C4-2B (cell line): ENCODE data around the gene SPOCD1.

Experiments used
- H3K27ac ChIP-seq: fragments of 450-650 bp; 2 replicates; pipeline ENCODE4 v1.5.1; 2017
- ZFX ChIP-seq: fragments of 450-650 bp; IDR thresholded peaks from 2 replicates; pipeline ENCODE4 v1.6.1; 2017
- TF ChIP-seq, protein P1 (sequence below): fragments of 450-650 bp; conservative IDR thresholded peaks from 2 replicates; pipeline ENCODE4 v1.5.1; 2017; ENCODE audit warnings: mild to moderate bottlenecking

SPOCD1 gene

DNA sequence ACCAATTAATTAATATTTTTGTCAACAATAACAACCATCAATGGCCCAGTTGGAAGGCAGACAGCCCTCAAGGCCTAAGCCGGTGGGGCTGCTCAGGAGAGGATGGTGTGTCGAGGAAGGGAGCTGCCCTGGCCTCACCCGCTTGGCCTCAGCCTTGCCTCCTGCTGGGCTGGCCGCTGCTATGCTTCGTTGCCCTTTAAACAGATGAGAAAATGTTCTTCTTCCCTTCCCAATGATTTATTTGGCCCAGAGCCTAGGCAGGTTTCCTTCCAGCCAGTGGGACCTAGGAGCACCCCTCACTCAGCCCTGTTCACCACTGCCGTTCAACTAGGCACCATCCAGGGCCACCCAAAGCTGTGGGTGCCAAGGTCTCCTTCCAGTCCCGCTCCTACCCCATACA, 48.6 kb downstream of the SPOCD1 start:
- no peak overlapping the region for H3K27ac ChIP-seq
- TF ChIP-seq ZFX, result no peak
- TF ChIP-seq, protein P1, sequence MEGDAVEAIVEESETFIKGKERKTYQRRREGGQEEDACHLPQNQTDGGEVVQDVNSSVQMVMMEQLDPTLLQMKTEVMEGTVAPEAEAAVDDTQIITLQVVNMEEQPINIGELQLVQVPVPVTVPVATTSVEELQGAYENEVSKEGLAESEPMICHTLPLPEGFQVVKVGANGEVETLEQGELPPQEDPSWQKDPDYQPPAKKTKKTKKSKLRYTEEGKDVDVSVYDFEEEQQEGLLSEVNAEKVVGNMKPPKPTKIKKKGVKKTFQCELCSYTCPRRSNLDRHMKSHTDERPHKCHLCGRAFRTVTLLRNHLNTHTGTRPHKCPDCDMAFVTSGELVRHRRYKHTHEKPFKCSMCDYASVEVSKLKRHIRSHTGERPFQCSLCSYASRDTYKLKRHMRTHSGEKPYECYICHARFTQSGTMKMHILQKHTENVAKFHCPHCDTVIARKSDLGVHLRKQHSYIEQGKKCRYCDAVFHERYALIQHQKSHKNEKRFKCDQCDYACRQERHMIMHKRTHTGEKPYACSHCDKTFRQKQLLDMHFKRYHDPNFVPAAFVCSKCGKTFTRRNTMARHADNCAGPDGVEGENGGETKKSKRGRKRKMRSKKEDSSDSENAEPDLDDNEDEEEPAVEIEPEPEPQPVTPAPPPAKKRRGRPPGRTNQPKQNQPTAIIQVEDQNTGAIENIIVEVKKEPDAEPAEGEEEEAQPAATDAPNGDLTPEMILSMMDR, result no peak

DNA sequence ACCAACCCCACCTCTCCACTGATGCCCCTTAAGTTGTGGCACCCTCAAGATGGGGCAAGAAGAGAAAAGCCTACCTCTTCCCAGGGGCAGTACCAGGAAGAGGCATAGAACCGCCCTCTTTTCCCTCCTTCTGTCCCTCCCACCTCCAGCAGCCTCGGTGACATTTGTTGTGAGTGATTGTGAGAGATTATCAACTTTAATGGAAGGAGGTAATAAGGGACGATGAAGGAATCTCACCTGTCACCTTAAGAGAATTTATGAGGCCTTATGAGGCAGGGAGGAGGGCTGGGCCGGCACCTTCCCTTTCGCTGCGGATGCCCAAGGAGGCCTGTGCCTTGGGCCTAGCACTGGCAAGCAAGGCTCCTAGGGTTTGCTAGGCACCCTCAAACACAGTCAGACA, 50.3 kb downstream of the SPOCD1 start:
- H3K27ac ChIP-seq, result no peak overlapping the region
- TF ChIP-seq ZFX, result no peak
- TF ChIP-seq, protein P1, result no peak

DNA sequence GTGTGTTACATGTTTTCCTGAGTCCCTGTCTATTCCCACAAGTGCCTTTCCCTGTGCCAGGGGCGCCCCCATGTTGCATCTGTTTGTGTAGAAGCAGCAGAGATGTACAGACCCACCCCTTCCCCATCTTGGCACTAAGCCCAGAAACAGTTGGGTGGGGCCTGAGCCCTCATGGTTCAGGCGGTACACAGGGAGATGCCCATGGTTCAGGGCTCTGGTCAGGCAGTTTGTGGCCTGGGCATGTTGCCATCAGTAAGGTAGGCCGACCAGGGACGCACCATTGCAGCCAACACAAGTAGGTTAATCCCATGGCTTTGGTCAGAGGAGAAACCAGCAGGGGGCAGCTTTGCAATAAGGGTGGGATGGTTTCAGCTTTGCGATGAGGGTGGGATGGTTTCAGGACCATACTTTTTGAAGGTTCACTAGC, 50.8 kb downstream of the SPOCD1 start:
- H3K27ac ChIP-seq, result no peak overlapping the region
- TF ChIP-seq ZFX, result no peak
- TF ChIP-seq, protein P1, result no peak

DNA sequence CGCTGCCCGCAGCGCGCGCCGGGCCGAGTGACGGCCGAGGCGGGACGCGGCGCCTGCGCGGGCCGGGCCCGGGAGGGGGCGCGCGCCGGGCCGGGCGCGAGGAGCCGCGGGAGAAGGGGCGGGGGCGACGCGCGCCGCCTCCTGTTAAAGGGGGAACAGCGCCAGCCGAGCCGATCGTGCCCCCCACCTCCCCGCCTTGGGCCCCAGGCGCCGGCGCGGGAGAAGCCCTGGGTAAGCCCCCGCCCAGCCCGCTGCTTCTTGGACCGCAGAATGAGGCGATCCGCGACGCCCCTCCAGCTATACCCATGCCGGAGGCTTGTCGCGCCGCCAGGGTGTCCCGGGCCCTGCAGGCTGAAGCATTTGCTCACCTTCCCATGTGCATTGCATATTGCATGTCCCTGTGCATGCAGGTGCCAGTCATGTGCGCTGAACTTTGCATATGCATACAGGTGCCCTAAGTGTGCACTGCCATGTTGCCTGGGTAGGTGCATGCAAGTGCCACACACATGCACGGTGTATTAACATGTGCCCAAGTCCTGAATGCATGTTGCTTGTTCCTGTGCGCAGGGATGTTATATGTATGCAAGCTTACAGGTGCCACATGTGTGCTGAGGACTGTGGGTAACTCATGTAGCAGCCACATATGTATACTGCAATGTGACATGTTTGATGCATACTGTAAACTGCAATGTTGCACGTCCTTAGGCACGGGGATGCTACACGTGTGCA, 51.3 kb downstream of the SPOCD1 start, which contains the start of gene ADGRB2:
Gene ADGRB2, minus strand, starts transcription at position 29 of the 729 bp plus-strand sequence. CDS start 7,119 bp downstream, outside the sequence.
- peak within 1 kb of the TSS; percentile 29; the same call in 1 of the 2 replicates for H3K27ac ChIP-seq
- TF ChIP-seq ZFX, result no peak
- TF ChIP-seq, protein P1, result peak; percentile 49

DNA sequence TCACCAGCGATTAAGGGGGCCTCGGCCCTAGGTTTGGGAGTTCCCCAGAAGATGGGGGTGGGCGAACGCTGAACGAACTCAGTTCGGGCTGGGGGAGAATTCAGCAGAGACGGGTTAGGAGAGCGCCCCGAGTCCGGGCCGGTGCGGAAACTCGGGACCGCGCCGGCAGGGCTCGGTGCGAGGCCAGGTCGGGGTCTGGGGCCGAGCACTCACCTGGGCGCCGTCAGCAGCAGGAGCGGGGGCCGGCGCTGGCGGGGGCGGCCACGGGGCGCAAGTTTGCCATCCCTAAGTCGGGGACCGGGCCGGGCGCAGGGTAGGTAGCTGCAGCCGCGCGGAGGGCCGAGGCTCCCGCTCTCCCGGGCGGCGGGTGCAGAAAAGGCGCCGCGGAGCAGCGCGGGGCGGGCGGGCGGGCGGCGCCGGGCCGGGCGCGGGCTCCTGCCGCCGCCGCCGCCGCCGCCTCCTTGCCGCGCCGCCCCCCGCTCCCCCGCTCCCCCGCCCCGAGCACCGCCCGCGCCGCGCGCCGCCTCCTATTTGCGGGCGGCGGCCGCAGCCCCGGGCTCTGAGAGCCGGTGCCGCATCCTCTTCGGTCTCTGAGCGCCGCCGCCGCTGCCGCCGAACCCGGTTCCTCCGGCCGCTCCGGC, 52.0 kb downstream of the SPOCD1 start:
- TF ChIP-seq, protein P1, result no peak
- TF ChIP-seq ZFX, result no peak
- H3K27ac ChIP-seq, result peak overlapping the region; percentile 29; the same call in 1 of the 2 replicates

DNA sequence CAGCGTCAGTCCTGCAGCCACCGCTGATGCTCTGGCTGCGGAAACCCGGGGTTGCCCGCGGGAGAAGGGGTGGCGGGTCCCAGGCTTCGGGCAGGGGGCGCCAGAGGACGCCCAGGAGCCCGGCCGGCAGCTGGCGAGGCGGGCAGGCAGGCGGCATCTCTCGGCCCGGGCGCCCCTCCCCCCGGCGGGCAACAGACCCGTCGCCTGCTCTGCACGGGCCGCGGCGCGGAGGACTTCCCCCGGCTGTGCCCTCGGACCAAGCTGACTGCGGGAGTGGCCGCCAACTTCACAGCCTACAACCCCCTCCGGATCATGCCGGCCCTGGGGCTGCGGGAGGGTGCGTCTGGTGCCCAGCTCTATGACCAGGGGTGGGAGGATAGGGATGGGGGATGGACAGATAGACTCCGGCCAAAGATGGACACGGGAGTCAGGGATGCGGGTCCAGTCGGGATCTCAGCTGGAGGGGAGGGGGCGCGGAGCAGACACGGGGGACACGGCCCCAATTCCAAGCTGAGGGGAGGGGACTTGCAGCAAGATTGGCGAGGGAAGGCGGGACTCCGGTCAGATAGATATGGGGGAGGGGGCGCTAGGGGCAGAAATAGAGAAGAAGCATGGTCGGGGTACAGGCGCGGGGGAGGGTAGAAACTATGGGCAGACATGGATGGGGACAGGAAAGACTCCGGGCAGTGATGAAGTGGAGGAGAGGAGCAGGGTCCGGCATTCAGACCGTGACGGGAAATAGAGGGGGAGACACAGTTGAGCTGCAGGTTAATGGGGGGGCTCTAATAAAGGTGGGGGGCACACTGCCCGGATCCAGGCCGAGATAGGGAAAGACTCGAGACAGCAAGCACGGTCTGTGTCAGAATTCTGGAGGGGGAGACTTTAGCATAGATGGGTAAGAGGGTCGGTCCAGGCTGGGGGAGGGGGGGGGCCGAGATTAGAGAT, 52.8 kb downstream of the SPOCD1 start:
- TF ChIP-seq ZFX, result no peak
- TF ChIP-seq, protein P1, result peak; percentile 88

More for the DNA sequence above, 52.8 kb downstream of the SPOCD1 start:
- H3K27ac ChIP-seq, result peak overlapping the region; percentile 29; the same call in 1 of the 2 replicates
